ENCODE data around the gene PLD2.
"Not testable (repeated sequence)": the region's sequence is repeated elsewhere in the genome, so short reads cannot be mapped to it uniquely, and the experiment has no call there.

Gene PLD2

GRCh38 chr17:4858068-4858881 lies 51.3 kb downstream of the PLD2 start:
- DNase-seq = peak; percentile 76 to 93

DNA sequence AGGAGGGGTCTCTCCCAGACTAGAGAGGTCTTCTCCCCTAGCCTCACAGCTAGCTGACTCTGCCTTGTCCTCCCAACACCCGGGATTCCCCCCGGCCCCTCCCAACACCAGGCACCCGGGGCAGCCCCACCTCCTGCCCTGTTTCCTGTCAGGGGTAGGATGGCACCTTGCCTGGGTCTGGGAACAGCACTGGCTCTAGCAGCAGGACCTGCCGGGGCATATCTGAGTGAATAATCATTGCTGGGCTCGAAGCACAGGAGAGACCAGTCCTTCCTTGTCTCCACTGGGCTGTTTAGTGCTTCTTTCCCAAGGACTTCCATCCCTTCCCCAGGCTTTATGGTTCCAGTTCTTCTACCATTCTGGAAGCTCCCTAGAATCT lies 51.9 kb downstream of the PLD2 start:
- no peak for DNase-seq

DNA sequence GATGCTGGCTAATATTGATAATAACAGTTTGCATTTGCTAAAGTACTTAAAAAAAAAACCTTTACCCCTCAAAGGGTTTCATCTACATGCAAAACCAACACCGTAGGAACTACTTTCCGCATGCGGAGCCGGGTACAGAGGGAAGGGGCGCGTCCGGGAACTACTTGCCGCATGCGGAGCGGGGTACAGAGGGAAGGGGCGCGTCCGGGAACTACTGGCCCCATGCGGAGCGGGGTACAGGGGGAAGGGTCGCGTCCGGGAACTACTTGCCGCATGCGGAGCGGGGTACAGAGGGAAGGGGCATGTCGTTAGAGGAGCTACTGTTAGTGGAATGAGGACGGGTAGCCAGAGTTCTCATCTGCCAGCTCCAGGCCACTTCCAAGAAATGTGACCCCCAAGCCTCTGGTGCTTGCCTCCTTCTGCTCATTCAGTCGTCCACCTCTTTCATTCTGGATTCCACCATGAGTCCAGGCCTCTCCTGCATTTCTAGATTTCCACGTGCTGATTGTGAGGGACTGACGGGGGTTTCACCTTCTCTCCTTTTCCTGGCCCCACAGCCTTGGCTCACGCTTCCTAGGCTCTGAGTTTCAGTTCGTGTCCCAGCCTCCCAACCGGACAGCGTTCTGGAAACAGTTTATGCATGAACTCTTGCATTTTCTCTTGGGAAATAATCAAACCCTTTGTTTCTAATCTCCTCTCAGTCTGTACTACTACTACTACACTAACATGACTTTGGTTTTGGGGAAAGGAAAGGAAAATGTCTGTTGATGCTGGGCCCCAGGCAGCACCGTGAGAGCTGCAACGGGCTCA lies 53.1 kb downstream of the PLD2 start:
- peak in 1 of 2 donors; percentile 72 for DNase-seq

DNA sequence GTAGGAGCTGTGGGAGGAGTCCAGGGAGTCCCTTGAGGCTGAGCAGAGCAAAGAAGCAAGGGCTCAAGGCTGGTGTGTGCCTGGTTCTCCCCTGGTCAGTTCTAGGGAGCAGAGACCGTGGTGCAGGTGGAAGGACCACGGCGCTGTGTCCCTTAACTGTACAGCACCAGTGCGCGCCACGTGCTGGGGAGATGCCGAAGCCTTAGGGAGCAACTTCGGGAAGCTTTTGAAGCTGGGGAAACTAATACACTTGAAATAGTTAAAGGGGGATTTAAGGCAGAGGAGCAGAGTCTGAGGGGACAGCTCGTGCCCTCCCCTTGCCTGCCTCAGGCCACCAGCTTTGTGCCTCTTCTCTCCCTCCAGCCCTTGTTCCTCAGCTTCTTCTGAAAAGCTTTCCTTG lies 53.7 kb downstream of the PLD2 start:
- no peak for DNase-seq

DNA sequence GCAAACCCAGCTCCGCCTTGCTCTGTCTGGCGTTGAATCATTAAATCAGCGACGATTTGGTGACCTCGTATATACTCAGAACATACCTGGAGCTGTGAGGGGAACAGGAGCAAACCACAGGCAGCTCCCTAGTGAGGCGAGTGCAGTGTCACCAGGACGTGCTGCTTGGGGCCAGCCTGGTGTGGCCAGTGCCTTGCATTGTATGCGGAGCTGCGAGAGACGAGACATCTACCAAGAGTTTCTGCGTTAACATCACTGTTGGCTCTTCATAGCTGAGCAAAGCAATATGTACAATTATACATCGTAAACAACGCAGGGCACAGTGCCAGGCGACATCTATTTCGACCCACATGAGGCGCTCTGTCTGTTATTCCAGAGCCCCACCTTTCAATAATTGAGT lies 54.1 kb downstream of the PLD2 start:
- no peak for DNase-seq

- DNase-seq = no peak
Measured at GRCh38 chr17:4862720-4863119, 55.8 kb downstream of the PLD2 start.

DNA sequence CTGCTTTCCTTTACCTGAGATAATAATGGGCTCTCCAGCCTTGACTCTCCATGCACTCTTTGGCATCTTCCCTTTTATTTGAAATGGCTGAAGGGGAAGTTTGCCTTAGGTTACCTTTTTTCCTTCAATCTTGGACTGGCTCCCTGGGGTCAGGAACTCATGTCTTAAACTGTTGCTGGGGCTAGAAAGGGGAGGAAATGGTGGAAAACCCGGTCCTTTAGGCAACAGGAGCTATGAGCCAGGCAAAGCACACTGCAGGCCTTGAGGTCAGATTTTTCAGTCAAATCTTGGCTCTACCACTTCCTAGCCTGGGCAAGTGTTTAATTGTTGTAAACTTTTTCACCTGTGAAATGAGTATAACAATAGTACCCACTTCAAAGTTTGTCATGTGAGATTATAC lies 56.4 kb downstream of the PLD2 start:
- DNase-seq = no peak

GRCh38 chr17:4867535-4867934 lies 60.6 kb downstream of the PLD2 start:
- not testable (repeated sequence) for DNase-seq

DNA sequence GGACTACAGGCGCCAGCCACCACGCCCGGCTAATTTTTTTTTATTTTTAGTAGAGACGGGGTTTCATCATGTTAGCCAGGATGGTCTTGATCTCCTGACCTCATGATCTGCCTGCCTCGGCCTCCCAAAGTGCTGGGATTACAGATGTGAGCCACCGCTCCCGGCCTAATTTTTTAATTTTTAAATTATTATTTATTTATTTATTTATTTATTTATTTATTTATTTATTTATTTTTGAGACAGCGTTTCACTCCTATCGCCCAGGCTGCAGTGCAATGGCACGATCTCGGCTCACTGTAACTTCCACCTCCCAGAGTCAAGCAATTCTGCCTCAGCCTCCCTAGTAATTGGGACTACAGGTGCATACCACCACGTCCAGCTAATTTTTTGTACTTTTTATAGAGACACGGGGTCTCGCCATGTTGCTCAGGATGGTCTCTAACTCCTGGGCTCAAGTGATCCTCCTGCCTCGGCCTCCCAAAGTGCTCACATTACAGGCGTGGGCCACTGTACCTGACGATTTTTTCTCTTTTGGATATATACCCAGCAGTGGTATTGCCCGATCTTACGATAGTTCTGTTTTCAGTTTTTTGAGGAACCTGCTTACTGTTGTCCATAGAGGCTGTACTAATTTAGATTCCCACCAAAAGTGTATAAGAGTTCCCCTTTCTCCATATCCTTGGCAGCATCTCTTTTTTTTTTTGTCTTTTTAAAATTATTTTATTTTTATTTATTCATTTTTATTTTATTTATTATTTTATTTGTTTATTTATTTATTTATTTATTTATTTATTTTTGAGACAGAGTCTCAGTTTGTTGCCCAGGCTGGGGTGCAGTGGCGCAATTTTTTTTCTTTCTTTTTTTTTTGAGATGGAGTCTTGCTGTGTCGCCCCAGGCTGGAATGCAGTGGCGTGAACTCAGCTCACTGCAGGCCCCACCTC lies 62.4 kb downstream of the PLD2 start:
- not testable (repeated sequence) for DNase-seq

- DNase-seq = no peak
Measured at GRCh38 chr17:4870855-4871254, 63.9 kb downstream of the PLD2 start.

GRCh38 chr17:4872786-4873185 lies 65.8 kb downstream of the PLD2 start:
- DNase-seq = peak; percentile 32 to 46

Measured in hippocampal formation (tissue), 2 donors.